CD8-positive, alpha-beta memory T cell (primary cell): ENCODE data around the gene POU2AF1. TPM values are rescaled to one million over a fixed set of nuclear protein-coding genes. Genes with fewer than 3 reads are reported as not detected.

ENCODE experiments used
- CTCF ChIA-PET: fragments of 350-600 bp; sonication (Branson Sonifier 250); formaldehyde crosslinking; loops from one replicate; lab custom pipeline; 2021; ENCODE audit warnings: antibody characterized with exemption; lab: Charles Lee
- POLR2A ChIA-PET: fragments of 350-600 bp; sonication (Branson Sonifier 250); formaldehyde crosslinking; loops from one replicate; lab custom pipeline; 2021; ENCODE audit warnings: antibody characterized with exemption; lab: Charles Lee
- DNase-seq, 5 donors: peaks; one replicate each; pipeline versions ENCODE4 v3.0.0 to v3.0.0-alpha.2; 2020 to 2022; ENCODE audit warnings: mixed read lengths in 1 of 5
- H3K27ac ChIP-seq: one replicate; pipeline ENCODE4 v1.7.0; 2013; ENCODE audit warnings: low read depth, mild to moderate bottlenecking, low read length, moderate library complexity
- H3K27me3 ChIP-seq: 2 replicates; pipeline ENCODE4 v1.7.0; 2013; ENCODE audit warnings: low read length, mild to moderate bottlenecking; ENCODE audit not compliant: insufficient read depth, poor library complexity, severe bottlenecking
- H3K36me3 ChIP-seq: 2 replicates; pipeline ENCODE4 v1.7.0; 2013; ENCODE audit warnings: mild to moderate bottlenecking, low read length, moderate library complexity; ENCODE audit not compliant: insufficient read depth
- H3K4me1 ChIP-seq: 2 replicates; pipeline ENCODE4 v1.7.0; 2013; ENCODE audit warnings: mild to moderate bottlenecking, low read length, moderate library complexity; ENCODE audit not compliant: insufficient read depth
- H3K4me3 ChIP-seq: 2 replicates; pipeline ENCODE4 v1.7.0; 2013; ENCODE audit warnings: mild to moderate bottlenecking, low read length
- H3K9me3 ChIP-seq: 2 replicates; pipeline ENCODE4 v1.7.0; 2013; ENCODE audit warnings: mild to moderate bottlenecking, low read length
- H3K27ac Mint-ChIP-seq, 8 donors: one replicate each; pipeline ENCODE4 v1.8.0; 2020 to 2021; ENCODE audit warnings: mixed read lengths in 8 of 8, mild to moderate bottlenecking in 6 of 8, inconsistent platforms in 3 of 8, moderate library complexity in 3 of 8
- H3K27me3 Mint-ChIP-seq, 2 donors: one replicate each; pipeline ENCODE4 v1.8.0; 2020 to 2021; ENCODE audit warnings: mixed read lengths in 2 of 2, mild to moderate bottlenecking in 1 of 2, moderate library complexity in 1 of 2
- H3K36me3 Mint-ChIP-seq, 3 donors: one replicate each; pipeline ENCODE4 v1.8.0; 2020 to 2021; ENCODE audit warnings: mixed read lengths in 3 of 3, inconsistent platforms in 1 of 3, mild to moderate bottlenecking in 1 of 3
- H3K4me1 Mint-ChIP-seq, 3 donors: one replicate each; pipeline ENCODE4 v1.8.0; 2020 to 2021; ENCODE audit warnings: mixed read lengths in 3 of 3, inconsistent platforms in 1 of 3, mild to moderate bottlenecking in 1 of 3
- H3K4me3 Mint-ChIP-seq, 7 donors: one replicate each; pipeline ENCODE4 v1.8.0; 2020 to 2021; ENCODE audit warnings: mixed read lengths in 7 of 7, mild to moderate bottlenecking in 6 of 7, moderate library complexity in 4 of 7, inconsistent platforms in 2 of 7
- H3K9me3 Mint-ChIP-seq, 5 donors: one replicate each; pipeline ENCODE4 v1.8.0; 2020 to 2022; ENCODE audit warnings: mixed read lengths in 5 of 5, mild to moderate bottlenecking in 3 of 5, moderate library complexity in 2 of 5, inconsistent platforms in 1 of 5
- polyA plus RNA-seq: library from polyadenylated mRNA; unstranded; fragments of 300-500 nt; fragmentation: Illumina TruSeq; gene quantifications from one replicate; pipeline ENCODE4 v1.2.3, GENCODE V29; 2021
- total RNA-seq, 2 experiments: library from RNA; stranded (reverse); gene quantifications; one replicate each; pipeline ENCODE4 v1.2.3, GENCODE V29; 2021

POU2AF1 gene
- total and polyA plus RNA-seq, 3 experiments from 2014 or later = 1.5 to 2.3 TPM; not detected in 1

GRCh38 chr11:111355101-111355500 is 24.0 kb downstream of the POU2AF1 start:
- POLR2A ChIA-PET = no interaction called here

DNA sequence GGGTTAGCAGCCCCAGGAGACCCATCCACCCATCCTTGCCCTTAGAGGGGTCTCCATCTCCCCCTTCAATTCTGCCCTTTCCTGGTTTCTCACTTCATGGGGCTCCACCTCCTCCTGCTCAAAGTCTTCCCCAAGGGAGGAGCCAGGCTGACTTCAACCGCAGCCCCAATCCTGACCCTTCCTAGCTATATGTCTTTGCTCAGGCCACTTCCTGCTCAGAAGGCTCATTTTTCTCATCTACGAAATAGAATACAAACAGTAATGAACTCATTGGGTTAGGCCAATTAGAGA is 24.5 kb downstream of the POU2AF1 start:
- H3K4me3 Mint-ChIP-seq = no peak overlapping the region
- Histone ChIP-seq H3K27ac (no peak overlapping the region), H3K27me3 (no peaks in the 10 kb centered on the region), H3K9me3 (no peaks in the 10 kb centered on the region), H3K4me3 (no peak overlapping the region), H3K4me1 (no peaks in the 10 kb centered on the region), H3K36me3 (no peaks in the 10 kb centered on the region)
- peaks cover 0 to 3% of the 10 kb centered on the region in 2 donors for H3K27me3 Mint-ChIP-seq
- CTCF ChIA-PET = no interaction called here
- no peak overlapping the region for H3K27ac Mint-ChIP-seq
- no peaks in the 10 kb centered on the region for H3K36me3 Mint-ChIP-seq
- no peaks in the 10 kb centered on the region for H3K4me1 Mint-ChIP-seq
- H3K9me3 Mint-ChIP-seq = no peaks in the 10 kb centered on the region
- POLR2A ChIA-PET = no interaction called here
- no peak for DNase-seq

More at GRCh38 chr11:111355101-111355500, 24.0 kb downstream of the POU2AF1 start:
- CTCF ChIA-PET = no interaction called here
- Mint-ChIP-seq H3K27ac (no peak overlapping the region), H3K27me3 (peaks cover 0 to 3% of the 10 kb centered on the region in 2 donors), H3K4me3 (no peak overlapping the region), H3K9me3 (no peaks in the 10 kb centered on the region), H3K4me1 (no peaks in the 10 kb centered on the region), H3K36me3 (no peaks in the 10 kb centered on the region)
- H3K4me3 ChIP-seq = no peak overlapping the region
- no peaks in the 10 kb centered on the region for H3K27me3 ChIP-seq
- no peaks in the 10 kb centered on the region for H3K36me3 ChIP-seq
- no peak overlapping the region for H3K27ac ChIP-seq
- no peaks in the 10 kb centered on the region for H3K9me3 ChIP-seq
- no peaks in the 10 kb centered on the region for H3K4me1 ChIP-seq
- no peak for DNase-seq

GRCh38 chr11:111353776-111354600 is 25.1 kb downstream of the POU2AF1 start:
- Histone ChIP-seq H3K9me3 (no peaks in the 10 kb centered on the region), H3K27me3 (no peaks in the 10 kb centered on the region), H3K4me1 (no peaks in the 10 kb centered on the region), H3K27ac (no peak overlapping the region), H3K36me3 (no peaks in the 10 kb centered on the region), H3K4me3 (no peak overlapping the region)
- Mint-ChIP-seq H3K27me3 (peaks cover 0 to 3% of the 10 kb centered on the region in 2 donors), H3K4me3 (no peak overlapping the region), H3K36me3 (no peaks in the 10 kb centered on the region), H3K27ac (no peak overlapping the region), H3K4me1 (no peaks in the 10 kb centered on the region), H3K9me3 (no peaks in the 10 kb centered on the region)
- DNase-seq = no peak
- CTCF ChIA-PET = no interaction called here
- POLR2A ChIA-PET = no interaction called here

- H3K36me3 Mint-ChIP-seq = no peaks in the 10 kb centered on the region
- H3K4me3 Mint-ChIP-seq = no peak overlapping the region
- H3K9me3 ChIP-seq = no peaks in the 10 kb centered on the region
- ChIA-PET POLR2A (no interaction called here), CTCF (no interaction called here)
- no peaks in the 10 kb centered on the region for H3K4me1 ChIP-seq
- no peaks in the 10 kb centered on the region for H3K36me3 ChIP-seq
- H3K27me3 ChIP-seq = no peaks in the 10 kb centered on the region
- no peak overlapping the region for H3K4me3 ChIP-seq
- no peak overlapping the region for H3K27ac ChIP-seq
- DNase-seq = no peak
- H3K9me3 Mint-ChIP-seq = no peaks in the 10 kb centered on the region
- H3K4me1 Mint-ChIP-seq = no peaks in the 10 kb centered on the region
- no peak overlapping the region for H3K27ac Mint-ChIP-seq
- peaks cover 0 to 3% of the 10 kb centered on the region in 2 donors for H3K27me3 Mint-ChIP-seq
Observed at GRCh38 chr11:111352935-111353710, 26.0 kb downstream of the POU2AF1 start.

DNA sequence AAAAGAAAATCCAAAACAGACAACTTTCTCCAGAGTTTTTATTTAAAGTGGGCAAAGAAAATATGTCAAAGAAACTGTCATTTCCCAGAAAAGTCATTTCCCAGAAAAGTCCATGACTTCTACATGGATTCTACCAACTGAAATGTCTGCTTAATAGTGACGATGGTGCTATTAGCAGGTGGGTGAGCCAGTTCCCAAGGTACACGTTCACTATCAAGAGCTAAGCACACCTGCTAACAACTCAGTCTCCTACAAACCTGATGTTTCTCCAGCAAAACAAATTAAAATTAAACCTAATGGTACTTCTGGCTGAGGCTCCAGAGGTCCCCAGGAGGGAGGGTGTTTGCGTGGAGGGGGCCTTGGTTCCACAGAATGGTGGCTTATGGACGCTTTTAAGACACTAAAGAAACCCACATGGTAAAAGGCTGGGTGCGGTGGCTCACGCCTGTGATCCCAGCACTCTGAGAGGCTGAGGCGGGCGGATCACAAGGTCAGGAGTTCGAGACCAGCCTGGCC is 26.8 kb downstream of the POU2AF1 start:
- POLR2A ChIA-PET = no interaction called here
- no peaks in the 10 kb centered on the region for H3K36me3 Mint-ChIP-seq
- H3K4me3 ChIP-seq = no peak overlapping the region
- no peak overlapping the region for H3K4me3 Mint-ChIP-seq
- H3K27me3 Mint-ChIP-seq = peaks cover 0 to 3% of the 10 kb centered on the region in 2 donors
- H3K27ac Mint-ChIP-seq = no peak overlapping the region
- no peaks in the 10 kb centered on the region for H3K9me3 ChIP-seq
- H3K4me1 Mint-ChIP-seq = no peaks in the 10 kb centered on the region
- no peaks in the 10 kb centered on the region for H3K9me3 Mint-ChIP-seq
- CTCF ChIA-PET = no interaction called here
- H3K4me1 ChIP-seq = no peaks in the 10 kb centered on the region
- H3K27ac ChIP-seq = no peak overlapping the region
- no peaks in the 10 kb centered on the region for H3K36me3 ChIP-seq
- no peaks in the 10 kb centered on the region for H3K27me3 ChIP-seq
- DNase-seq = no peak

GRCh38 chr11:111351374-111352055 is 27.6 kb downstream of the POU2AF1 start:
- CTCF ChIA-PET = no interaction called here
- Histone ChIP-seq H3K9me3 (no peaks in the 10 kb centered on the region), H3K36me3 (no peaks in the 10 kb centered on the region), H3K27ac (no peak overlapping the region), H3K4me1 (no peaks in the 10 kb centered on the region), H3K4me3 (no peak overlapping the region), H3K27me3 (no peaks in the 10 kb centered on the region)
- Mint-ChIP-seq H3K9me3 (no peaks in the 10 kb centered on the region), H3K4me3 (no peak overlapping the region), H3K36me3 (no peaks in the 10 kb centered on the region), H3K4me1 (no peaks in the 10 kb centered on the region), H3K27ac (no peak overlapping the region), H3K27me3 (peaks cover 0 to 10% of the 10 kb centered on the region in 2 donors)
- no peak for DNase-seq
- POLR2A ChIA-PET = no interaction called here

DNA sequence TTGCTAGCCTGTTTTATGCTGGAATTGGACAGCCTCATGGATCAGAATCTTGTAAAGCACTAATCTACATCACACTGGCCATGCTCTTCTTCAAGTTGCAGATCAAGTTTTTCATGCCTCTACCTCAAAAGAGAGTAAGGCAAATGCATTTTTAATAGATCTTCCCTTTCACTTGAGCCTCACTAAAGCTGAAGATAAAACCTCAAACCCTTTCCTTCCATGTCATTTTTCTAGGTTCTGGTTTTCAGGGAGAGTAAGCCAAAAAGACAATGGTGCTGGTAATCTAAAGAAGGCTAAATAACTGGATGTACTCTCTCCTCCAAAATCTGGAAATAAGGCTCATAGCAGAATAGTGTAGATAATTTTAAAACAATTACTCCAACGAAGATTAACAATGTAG is 28.3 kb downstream of the POU2AF1 start:
- no peaks in the 10 kb centered on the region for H3K27me3 ChIP-seq
- no peaks in the 10 kb centered on the region for H3K9me3 Mint-ChIP-seq
- H3K27me3 Mint-ChIP-seq = peaks cover 0 to 13% of the 10 kb centered on the region in 2 donors
- CTCF ChIA-PET = no interaction called here
- POLR2A ChIA-PET = no interaction called here
- H3K36me3 ChIP-seq = no peaks in the 10 kb centered on the region
- H3K4me3 Mint-ChIP-seq = no peak overlapping the region
- no peak overlapping the region for H3K27ac Mint-ChIP-seq
- no peak overlapping the region for H3K27ac ChIP-seq
- DNase-seq = no peak
- H3K4me1 ChIP-seq = no peaks in the 10 kb centered on the region
- H3K4me1 Mint-ChIP-seq = no peaks in the 10 kb centered on the region
- no peaks in the 10 kb centered on the region for H3K9me3 ChIP-seq
- no peak overlapping the region for H3K4me3 ChIP-seq
- no peaks in the 10 kb centered on the region for H3K36me3 Mint-ChIP-seq

DNA sequence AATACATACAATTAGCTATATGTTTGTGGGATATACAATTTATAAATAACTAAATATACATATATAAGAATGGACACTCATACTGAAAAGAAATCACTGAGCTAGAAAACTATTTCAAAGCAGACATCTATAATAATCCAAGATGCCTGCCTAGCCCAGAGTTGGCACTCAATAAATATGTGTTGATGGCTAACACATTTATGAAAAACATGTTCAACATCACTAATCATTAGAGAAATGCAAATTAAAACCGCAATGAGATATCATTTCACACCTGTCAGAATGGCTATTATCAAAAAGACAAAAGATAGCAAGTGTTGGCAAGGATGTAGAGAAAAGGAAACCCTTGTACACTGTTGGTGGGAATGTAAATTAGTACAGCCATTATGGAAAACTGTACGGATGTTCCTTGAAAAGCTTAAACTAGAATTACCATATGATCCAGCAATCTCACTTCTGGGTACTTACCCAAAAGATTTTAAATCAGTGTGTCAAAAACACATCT is 29.8 kb downstream of the POU2AF1 start:
- H3K27ac ChIP-seq = no peak overlapping the region

More for the DNA sequence above, 29.8 kb downstream of the POU2AF1 start:
- H3K4me3 ChIP-seq = no peak overlapping the region
- Mint-ChIP-seq H3K27ac (no peak overlapping the region), H3K27me3 (peaks cover 0 to 17% of the 10 kb centered on the region in 2 donors), H3K4me3 (no peak overlapping the region), H3K36me3 (no peaks in the 10 kb centered on the region), H3K9me3 (no peaks in the 10 kb centered on the region), H3K4me1 (no peaks in the 10 kb centered on the region)
- ChIA-PET POLR2A (no interaction called here), CTCF (no interaction called here)
- DNase-seq = no peak
- H3K36me3 ChIP-seq = no peaks in the 10 kb centered on the region
- H3K27me3 ChIP-seq = no peaks in the 10 kb centered on the region
- H3K4me1 ChIP-seq = no peaks in the 10 kb centered on the region
- H3K9me3 ChIP-seq = no peaks in the 10 kb centered on the region
